H1 (cell line): ENCODE data around the gene AMH.

ENCODE experiments used
- ATF2 ChIP-seq: IDR thresholded peaks from 2 replicates; pipeline ENCODE4 v1.6.1; 2012; ENCODE audit warnings: low read length, inconsistent platforms
- EZH2 ChIP-seq: fragments of 200-600 bp; sonication (generic); IDR thresholded peaks from 2 replicates; pipeline ENCODE4 v1.7.1; 2012; ENCODE audit warnings: low read depth, mild to moderate bottlenecking, moderate library complexity, low read length, inconsistent platforms; ENCODE audit not compliant: severe bottlenecking
- GTF2F1 ChIP-seq: IDR thresholded peaks from 2 replicates; pipeline ENCODE4 v1.6.1; 2012; ENCODE audit warnings: low read depth, low read length, improper control_type of control experiment, borderline replicate concordance
- KDM4A ChIP-seq: IDR thresholded peaks from one replicate; pipeline ENCODE4 v1.7.1; 2012; ENCODE audit warnings: low read depth, mild to moderate bottlenecking, moderate library complexity, low read length, inconsistent platforms; ENCODE audit not compliant: severe bottlenecking
- MAFK ChIP-seq: IDR thresholded peaks from 2 replicates; pipeline ENCODE4 v1.6.1; 2012; ENCODE audit warnings: low read depth, mild to moderate bottlenecking, improper control_type of control experiment, low read length
- POLR2A ChIP-seq, 2 experiments: IDR thresholded peaks; 1 replicate in 1 of 2; 2 replicates in 1 of 2; pipeline ENCODE4 v1.6.1; 2011; ENCODE audit warnings: low read depth in 2 of 2, low read length in 2 of 2, mild to moderate bottlenecking in 2 of 2; ENCODE audit errors: control extremely low read depth in 1 of 2
- POLR2AphosphoS5 ChIP-seq: IDR thresholded peaks from 2 replicates; pipeline ENCODE4 v1.6.1; 2011; ENCODE audit warnings: low read depth, low read length
- SIN3A ChIP-seq, 2 experiments: IDR thresholded peaks in 1 of 2; conservative IDR thresholded peaks in 1 of 2; 2 replicates each; pipeline ENCODE4 v1.6.1; 2011 to 2012; ENCODE audit warnings: low read length in 2 of 2, improper control_type of control experiment in 1 of 2, low read depth in 1 of 2, mild to moderate bottlenecking in 1 of 2
- TAF7 ChIP-seq: optimal IDR thresholded peaks from 2 replicates; pipeline ENCODE3; 2011; ENCODE audit warnings: low read depth, mild to moderate bottlenecking, inconsistent platforms, low read length, moderate library complexity, borderline replicate concordance
- YY1 ChIP-seq: IDR thresholded peaks from 2 replicates; pipeline ENCODE4 v1.6.1; 2011; ENCODE audit warnings: low read depth, mild to moderate bottlenecking, low read length
- TF ChIP-seq, protein P1 (sequence below), 3 experiments: IDR thresholded peaks; 1 replicate in 2 of 3; 2 replicates in 1 of 3; pipeline versions ENCODE4 v1.5.1 to v1.6.1; 2011; ENCODE audit warnings: low read length in 3 of 3, mild to moderate bottlenecking in 3 of 3, inconsistent platforms in 2 of 3, low read depth in 1 of 3, moderate library complexity in 1 of 3; ENCODE audit not compliant: insufficient read depth in 1 of 3; ENCODE audit errors: control extremely low read depth in 1 of 3
- TF ChIP-seq, protein P2 (sequence below): IDR thresholded peaks from 2 replicates; pipeline ENCODE4 v1.6.1; 2011; ENCODE audit warnings: low read length, improper control_type of control experiment

- TF ChIP-seq EZH2 (no peak), GTF2F1 (no peak), ATF2 (no peak), TAF7 (no peak), KDM4A (no peak), POLR2A (IDR thresholded peaks at IDR 0.05; ENCODE audit: control extremely low read depth in 1 of 2, low read depth in 2 of 2, low read length in 2 of 2) (peak in 1 of 2 experiments; percentile 13; a peak in 1 of 3 replicates), SIN3A (conservative IDR thresholded peaks at IDR 0.05 in 1 of 2, IDR thresholded peaks at IDR 0.05 in 1 of 2; ENCODE audit: low read depth in 1 of 2, low read length in 2 of 2) (no peak), YY1 (no peak), POLR2AphosphoS5 (no peak), MAFK (no peak)
- TF ChIP-seq, protein P1, sequence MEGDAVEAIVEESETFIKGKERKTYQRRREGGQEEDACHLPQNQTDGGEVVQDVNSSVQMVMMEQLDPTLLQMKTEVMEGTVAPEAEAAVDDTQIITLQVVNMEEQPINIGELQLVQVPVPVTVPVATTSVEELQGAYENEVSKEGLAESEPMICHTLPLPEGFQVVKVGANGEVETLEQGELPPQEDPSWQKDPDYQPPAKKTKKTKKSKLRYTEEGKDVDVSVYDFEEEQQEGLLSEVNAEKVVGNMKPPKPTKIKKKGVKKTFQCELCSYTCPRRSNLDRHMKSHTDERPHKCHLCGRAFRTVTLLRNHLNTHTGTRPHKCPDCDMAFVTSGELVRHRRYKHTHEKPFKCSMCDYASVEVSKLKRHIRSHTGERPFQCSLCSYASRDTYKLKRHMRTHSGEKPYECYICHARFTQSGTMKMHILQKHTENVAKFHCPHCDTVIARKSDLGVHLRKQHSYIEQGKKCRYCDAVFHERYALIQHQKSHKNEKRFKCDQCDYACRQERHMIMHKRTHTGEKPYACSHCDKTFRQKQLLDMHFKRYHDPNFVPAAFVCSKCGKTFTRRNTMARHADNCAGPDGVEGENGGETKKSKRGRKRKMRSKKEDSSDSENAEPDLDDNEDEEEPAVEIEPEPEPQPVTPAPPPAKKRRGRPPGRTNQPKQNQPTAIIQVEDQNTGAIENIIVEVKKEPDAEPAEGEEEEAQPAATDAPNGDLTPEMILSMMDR (IDR thresholded peaks at IDR 0.05; ENCODE audit: control extremely low read depth in 1 of 3, insufficient read depth in 1 of 3, low read depth in 1 of 3, low read length in 3 of 3), result no peak
- TF ChIP-seq, protein P2, sequence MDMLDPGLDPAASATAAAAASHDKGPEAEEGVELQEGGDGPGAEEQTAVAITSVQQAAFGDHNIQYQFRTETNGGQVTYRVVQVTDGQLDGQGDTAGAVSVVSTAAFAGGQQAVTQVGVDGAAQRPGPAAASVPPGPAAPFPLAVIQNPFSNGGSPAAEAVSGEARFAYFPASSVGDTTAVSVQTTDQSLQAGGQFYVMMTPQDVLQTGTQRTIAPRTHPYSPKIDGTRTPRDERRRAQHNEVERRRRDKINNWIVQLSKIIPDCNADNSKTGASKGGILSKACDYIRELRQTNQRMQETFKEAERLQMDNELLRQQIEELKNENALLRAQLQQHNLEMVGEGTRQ, result no peak
Observed at GRCh38 chr19:2229103-2230032, 19.8 kb upstream of the AMH start.
